ENCODE measurements around the gene NRP2.
A peak's percentile ranks its signal among the peaks of the same experiment; 100 is the strongest.

Gene NRP2

GRCh38 chr2:205706769-205707381, 24.6 kb downstream of the NRP2 start:
- peak; percentile 82 for DNase-seq (ENCODE audit: extremely low read depth, insufficient read length)
- no peaks in the 10 kb centered on the region for H3K36me3 ChIP-seq (ENCODE audit: control insufficient read depth, insufficient read depth, low read length)
- no peak for TF ChIP-seq CTCF (IDR thresholded peaks at IDR 0.05; ENCODE audit: insufficient read depth, low read length, poor library complexity, severe bottlenecking)
- no peaks in the 10 kb centered on the region for H3K27me3 ChIP-seq (replicated peaks; ENCODE audit: control insufficient read depth, insufficient read depth, low read length)
- H3K4me3 ChIP-seq (replicated peaks; ENCODE audit: low read depth, low read length): no peak overlapping the region

- H3K36me3 ChIP-seq (ENCODE audit: control insufficient read depth, insufficient read depth, low read length): no peaks in the 10 kb centered on the region
- no peak for TF ChIP-seq CTCF (IDR thresholded peaks at IDR 0.05; ENCODE audit: insufficient read depth, low read length, poor library complexity, severe bottlenecking)
- H3K4me3 ChIP-seq (replicated peaks; ENCODE audit: low read depth, low read length): no peak overlapping the region
- DNase-seq (ENCODE audit: extremely low read depth, insufficient read length): no peak
- H3K27me3 ChIP-seq (replicated peaks; ENCODE audit: control insufficient read depth, insufficient read depth, low read length): no peaks in the 10 kb centered on the region
These were observed 25.9 kb downstream of the NRP2 start for GRCh38 chr2:205708231-205708631.

- Histone ChIP-seq H3K27me3 (replicated peaks; ENCODE audit: control insufficient read depth, insufficient read depth, low read length) (no peaks in the 10 kb centered on the region), H3K4me3 (replicated peaks; ENCODE audit: low read depth, low read length) (no peak overlapping the region), H3K36me3 (ENCODE audit: control insufficient read depth, insufficient read depth, low read length) (no peaks in the 10 kb centered on the region)
- no peak for TF ChIP-seq CTCF (IDR thresholded peaks at IDR 0.05; ENCODE audit: insufficient read depth, low read length, poor library complexity, severe bottlenecking)
- no peak for DNase-seq (ENCODE audit: extremely low read depth, insufficient read length)
These were observed 27.0 kb downstream of the NRP2 start for GRCh38 chr2:205709319-205709718.

GRCh38 chr2:205712508-205712907, 30.2 kb downstream of the NRP2 start:
- Histone ChIP-seq H3K4me3 (replicated peaks; ENCODE audit: low read depth, low read length) (no peak overlapping the region), H3K36me3 (ENCODE audit: control insufficient read depth, insufficient read depth, low read length) (no peaks in the 10 kb centered on the region), H3K27me3 (replicated peaks; ENCODE audit: control insufficient read depth, insufficient read depth, low read length) (no peaks in the 10 kb centered on the region)
- no peak for TF ChIP-seq CTCF (IDR thresholded peaks at IDR 0.05; ENCODE audit: insufficient read depth, low read length, poor library complexity, severe bottlenecking)
- no peak for DNase-seq (ENCODE audit: extremely low read depth, insufficient read length)

GRCh38 chr2:205713086-205713485, 30.8 kb downstream of the NRP2 start:
- no peak for DNase-seq (ENCODE audit: extremely low read depth, insufficient read length)
- Histone ChIP-seq H3K4me3 (replicated peaks; ENCODE audit: low read depth, low read length) (no peak overlapping the region), H3K27me3 (replicated peaks; ENCODE audit: control insufficient read depth, insufficient read depth, low read length) (no peaks in the 10 kb centered on the region), H3K36me3 (ENCODE audit: control insufficient read depth, insufficient read depth, low read length) (no peaks in the 10 kb centered on the region)
- no peak for TF ChIP-seq CTCF (IDR thresholded peaks at IDR 0.05; ENCODE audit: insufficient read depth, low read length, poor library complexity, severe bottlenecking)
